Dendritic cell treated with granulocyte-macrophage colony-stimulating factor and Interleukin-4, amounts not matched to agents 40 ng/mL and 50 ng/mL, for 4 days (primary cell): ENCODE measurements around the gene KCNAB2.

Source experiments
- H3K27ac Mint-ChIP-seq: one replicate; pipeline ENCODE4 v1.8.0; 2022; ENCODE audit warnings: mild to moderate bottlenecking, mixed read lengths
- H3K27me3 Mint-ChIP-seq: one replicate; pipeline ENCODE4 v1.8.0; 2022; ENCODE audit warnings: mild to moderate bottlenecking, mixed read lengths
- H3K36me3 Mint-ChIP-seq: one replicate; pipeline ENCODE4 v1.8.0; 2022; ENCODE audit warnings: low read depth, mixed read lengths
- H3K4me1 Mint-ChIP-seq: one replicate; pipeline ENCODE4 v1.8.0; 2022; ENCODE audit warnings: low read depth, mixed read lengths
- H3K4me3 Mint-ChIP-seq: one replicate; pipeline ENCODE4 v1.8.0; 2022; ENCODE audit warnings: mild to moderate bottlenecking, moderate library complexity, mixed read lengths
- H3K9me3 Mint-ChIP-seq: one replicate; pipeline ENCODE4 v1.8.0; 2022; ENCODE audit warnings: mixed read lengths
- intact Hi-C: fragments of 100-400 bp; cut with micrococcal nuclease; formaldehyde crosslinking; loops from one replicate; pipeline ENCODE4 v1.15.0; 2022

Gene KCNAB2

DNA sequence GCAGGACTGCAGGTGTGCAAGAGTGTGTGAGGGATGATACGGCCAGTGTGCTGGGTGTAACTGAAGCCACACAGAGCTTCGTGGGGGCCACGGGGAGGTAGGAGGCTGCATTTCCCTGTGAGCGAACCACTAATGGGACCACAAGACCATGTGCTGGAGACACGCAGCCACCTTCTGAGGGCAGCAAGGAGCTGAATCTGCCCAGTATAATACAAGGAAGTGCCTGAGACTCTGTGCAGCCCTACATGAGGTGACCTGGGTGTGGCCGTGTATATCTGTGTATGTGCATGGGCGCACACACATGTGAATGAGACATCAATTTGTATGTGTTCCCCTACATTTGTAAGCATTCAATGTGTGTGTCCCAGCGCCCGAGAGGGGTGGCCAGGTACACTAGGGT lies 83.6 kb downstream of the KCNAB2 start:
- Mint-ChIP-seq H3K27ac (no peak overlapping the region), H3K36me3 (no peaks in the 10 kb centered on the region), H3K4me1 (peaks cover 13% of the 10 kb centered on the region), H3K27me3 (peaks cover 23% of the 10 kb centered on the region), H3K9me3 (peaks cover 7% of the 10 kb centered on the region), H3K4me3 (no peak overlapping the region)
- intact Hi-C loops: no loop called here

DNA sequence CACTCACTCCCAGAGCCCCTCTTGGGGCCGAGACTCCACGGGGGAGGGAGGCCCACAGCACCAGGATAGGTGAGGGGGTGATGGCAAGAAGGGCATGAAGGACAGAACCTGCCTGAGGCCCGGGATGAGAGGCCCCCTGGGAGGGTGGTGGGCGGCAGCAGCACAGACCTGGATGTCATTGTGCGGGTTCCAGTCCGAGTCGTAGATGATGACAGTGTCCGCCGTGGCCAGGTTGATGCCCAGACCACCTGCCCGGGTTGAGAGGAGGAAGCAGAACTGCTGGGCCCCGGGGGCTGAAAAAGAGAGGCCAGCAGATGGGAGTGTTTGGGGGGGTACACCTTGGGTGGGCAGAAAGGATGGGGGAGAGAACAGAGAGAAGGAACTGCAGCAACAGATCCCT lies 84.3 kb downstream of the KCNAB2 start:
- peaks cover 7% of the 10 kb centered on the region for H3K9me3 Mint-ChIP-seq
- peaks cover 13% of the 10 kb centered on the region for H3K4me1 Mint-ChIP-seq
- no peak overlapping the region for H3K27ac Mint-ChIP-seq
- intact Hi-C loops: no loop called here
- H3K27me3 Mint-ChIP-seq: peaks cover 21% of the 10 kb centered on the region
- no peaks in the 10 kb centered on the region for H3K36me3 Mint-ChIP-seq
- H3K4me3 Mint-ChIP-seq: no peak overlapping the region

DNA sequence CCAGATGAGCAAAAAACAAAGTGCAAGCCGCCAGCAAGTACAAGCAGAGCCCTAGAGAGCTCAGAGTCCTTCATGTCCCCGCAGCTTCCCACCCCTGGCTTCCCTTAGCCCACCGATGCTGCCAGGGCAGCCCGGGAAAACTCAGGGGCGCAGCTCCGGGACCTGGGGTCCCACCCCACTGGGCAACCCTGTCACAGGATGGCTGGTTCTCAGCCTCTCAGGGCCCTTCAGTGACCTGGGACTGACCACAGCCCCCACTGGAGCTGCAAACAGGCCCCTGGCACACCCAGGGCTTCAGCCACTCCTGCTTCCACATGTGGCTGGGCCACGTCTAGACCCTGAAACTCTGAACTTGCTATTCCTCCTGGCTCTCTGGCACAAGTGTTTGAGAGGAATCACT lies 84.9 kb downstream of the KCNAB2 start:
- Mint-ChIP-seq H3K4me1 (peaks cover 13% of the 10 kb centered on the region), H3K36me3 (no peaks in the 10 kb centered on the region), H3K27me3 (peaks cover 17% of the 10 kb centered on the region), H3K9me3 (peaks cover 7% of the 10 kb centered on the region), H3K4me3 (no peak overlapping the region), H3K27ac (no peak overlapping the region)
- intact Hi-C loops: no loop called here

DNA sequence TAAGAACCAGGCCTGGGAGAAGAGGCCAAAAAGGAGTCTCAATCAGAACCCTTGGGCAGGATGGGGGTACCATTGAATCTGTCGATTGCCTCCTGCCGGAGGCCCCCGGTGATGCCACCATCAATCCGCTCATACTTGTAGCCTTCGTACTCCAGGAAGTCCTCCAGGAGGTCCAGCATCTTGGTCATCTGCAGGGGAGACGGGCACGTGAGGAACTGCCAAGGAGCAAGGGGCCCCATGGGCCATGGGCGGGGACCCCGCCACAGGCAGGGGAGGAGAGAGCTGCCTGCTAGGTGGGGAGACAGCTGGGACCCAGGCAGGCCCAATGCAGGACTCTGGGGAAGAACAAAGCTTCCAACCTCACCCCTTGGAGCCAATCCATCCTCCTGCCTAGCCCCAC lies 85.9 kb downstream of the KCNAB2 start:
- no peak overlapping the region for H3K27ac Mint-ChIP-seq
- peaks cover 7% of the 10 kb centered on the region for H3K9me3 Mint-ChIP-seq
- H3K27me3 Mint-ChIP-seq: peaks cover 9% of the 10 kb centered on the region
- no peak overlapping the region for H3K4me3 Mint-ChIP-seq
- no peaks in the 10 kb centered on the region for H3K36me3 Mint-ChIP-seq
- peaks cover 11% of the 10 kb centered on the region for H3K4me1 Mint-ChIP-seq
- intact Hi-C loops: no loop called here

DNA sequence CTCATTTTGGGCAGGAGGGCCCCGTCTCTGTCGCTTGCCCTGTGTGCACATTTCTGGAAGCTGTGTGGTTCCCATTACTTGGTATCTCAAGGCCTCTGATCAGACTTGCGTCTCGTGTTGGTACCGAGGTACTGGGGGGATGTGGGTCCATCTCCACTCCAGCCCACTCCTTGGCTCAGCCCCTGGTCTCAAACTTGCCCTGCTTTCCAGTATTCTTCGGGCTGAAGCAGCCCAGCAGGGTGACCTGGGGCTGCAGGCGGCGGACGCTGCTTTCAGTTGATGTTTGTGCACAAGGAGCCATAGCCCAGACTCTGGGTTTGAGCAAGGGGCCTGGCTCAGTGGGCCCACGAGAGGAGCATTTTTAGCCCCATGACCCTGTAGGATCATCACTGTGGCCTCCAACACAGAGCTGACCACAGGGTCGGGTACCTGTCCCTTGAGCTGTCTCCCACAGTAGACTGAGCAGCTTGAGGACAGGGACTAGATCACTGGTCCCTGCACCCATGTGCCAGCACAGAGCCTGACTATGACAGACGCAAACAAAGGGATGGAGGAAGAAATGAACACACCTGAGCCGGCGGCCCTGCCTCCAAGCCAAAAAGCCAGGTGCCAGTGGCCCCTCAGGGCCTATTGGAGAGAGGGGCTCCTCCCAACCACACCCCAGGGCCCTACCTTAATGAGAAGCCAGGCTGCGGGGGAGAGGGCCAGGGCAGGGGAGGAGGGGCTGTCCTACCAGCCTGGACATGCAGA lies 87.6 kb downstream of the KCNAB2 start:
- intact Hi-C loops: no loop called here
- no peaks in the 10 kb centered on the region for H3K36me3 Mint-ChIP-seq
- no peak overlapping the region for H3K27ac Mint-ChIP-seq
- H3K4me3 Mint-ChIP-seq: no peak overlapping the region
- peaks cover 3% of the 10 kb centered on the region for H3K27me3 Mint-ChIP-seq
- peaks cover 7% of the 10 kb centered on the region for H3K9me3 Mint-ChIP-seq
- H3K4me1 Mint-ChIP-seq: no peaks in the 10 kb centered on the region

DNA sequence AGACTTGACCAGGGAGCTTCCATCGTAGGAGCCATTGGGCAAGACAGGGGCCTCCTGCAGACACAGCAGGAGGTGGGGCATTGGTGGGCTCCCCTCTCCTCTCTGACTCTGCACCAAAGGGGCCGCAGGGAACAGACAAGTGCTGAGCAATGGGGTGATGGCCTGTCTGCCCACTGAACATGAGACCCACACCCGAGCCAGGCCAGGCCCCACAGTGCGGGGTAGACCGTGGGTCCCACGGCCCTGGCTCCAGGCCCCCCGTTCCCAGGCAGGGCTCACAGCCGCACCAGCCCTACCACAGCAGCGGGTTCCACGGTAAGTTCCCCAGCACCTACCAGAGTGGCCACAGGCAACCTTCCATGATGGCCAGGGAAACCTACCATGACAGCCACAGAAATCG lies 88.5 kb downstream of the KCNAB2 start:
- peaks cover 7% of the 10 kb centered on the region for H3K9me3 Mint-ChIP-seq
- H3K27me3 Mint-ChIP-seq: peaks cover 4% of the 10 kb centered on the region
- no peak overlapping the region for H3K4me3 Mint-ChIP-seq
- intact Hi-C loops: no loop called here
- no peaks in the 10 kb centered on the region for H3K4me1 Mint-ChIP-seq
- H3K27ac Mint-ChIP-seq: no peak overlapping the region
- H3K36me3 Mint-ChIP-seq: no peaks in the 10 kb centered on the region

DNA sequence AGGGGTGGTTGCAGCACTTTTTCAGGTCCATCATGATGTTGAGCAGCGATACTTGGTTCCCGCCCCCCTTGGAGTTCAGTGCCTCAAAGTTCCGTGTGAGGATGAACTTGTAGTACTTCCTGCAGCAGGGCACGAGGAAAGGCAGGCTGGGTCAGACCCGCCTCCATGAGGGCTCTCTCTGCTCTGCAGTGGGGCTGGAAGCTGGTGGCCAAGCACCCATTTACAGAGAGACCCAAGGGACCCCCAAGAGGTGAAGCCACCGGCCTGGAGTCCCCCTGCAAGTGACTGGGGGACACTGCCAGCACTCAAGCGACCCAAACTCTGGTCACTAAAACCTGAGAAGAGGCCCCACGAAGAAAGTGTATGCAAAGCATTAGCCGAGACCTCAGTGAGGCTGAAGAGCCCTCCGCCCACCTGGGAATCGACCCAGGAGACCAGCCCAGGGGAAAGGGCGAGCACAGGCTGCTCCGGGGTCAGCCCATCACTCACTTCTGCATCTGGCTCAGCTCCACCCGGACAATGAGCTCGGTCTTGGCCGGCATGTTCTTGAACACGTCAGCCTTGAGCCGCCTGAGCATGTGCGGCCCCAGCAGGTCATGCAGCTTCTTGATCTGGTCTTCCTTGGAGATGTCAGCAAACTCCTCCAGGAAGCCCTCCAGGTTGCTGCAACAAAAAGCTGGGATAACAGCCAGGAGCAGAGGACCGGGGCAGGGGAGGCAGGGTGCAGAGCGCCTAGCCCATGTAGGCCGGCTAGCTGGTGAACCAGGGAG lies 89.2 kb downstream of the KCNAB2 start:
- Mint-ChIP-seq H3K4me1 (no peaks in the 10 kb centered on the region), H3K4me3 (no peak overlapping the region), H3K36me3 (no peaks in the 10 kb centered on the region), H3K27ac (no peak overlapping the region), H3K27me3 (peaks cover 4% of the 10 kb centered on the region), H3K9me3 (peaks cover 7% of the 10 kb centered on the region)
- intact Hi-C loops: no loop called here

DNA sequence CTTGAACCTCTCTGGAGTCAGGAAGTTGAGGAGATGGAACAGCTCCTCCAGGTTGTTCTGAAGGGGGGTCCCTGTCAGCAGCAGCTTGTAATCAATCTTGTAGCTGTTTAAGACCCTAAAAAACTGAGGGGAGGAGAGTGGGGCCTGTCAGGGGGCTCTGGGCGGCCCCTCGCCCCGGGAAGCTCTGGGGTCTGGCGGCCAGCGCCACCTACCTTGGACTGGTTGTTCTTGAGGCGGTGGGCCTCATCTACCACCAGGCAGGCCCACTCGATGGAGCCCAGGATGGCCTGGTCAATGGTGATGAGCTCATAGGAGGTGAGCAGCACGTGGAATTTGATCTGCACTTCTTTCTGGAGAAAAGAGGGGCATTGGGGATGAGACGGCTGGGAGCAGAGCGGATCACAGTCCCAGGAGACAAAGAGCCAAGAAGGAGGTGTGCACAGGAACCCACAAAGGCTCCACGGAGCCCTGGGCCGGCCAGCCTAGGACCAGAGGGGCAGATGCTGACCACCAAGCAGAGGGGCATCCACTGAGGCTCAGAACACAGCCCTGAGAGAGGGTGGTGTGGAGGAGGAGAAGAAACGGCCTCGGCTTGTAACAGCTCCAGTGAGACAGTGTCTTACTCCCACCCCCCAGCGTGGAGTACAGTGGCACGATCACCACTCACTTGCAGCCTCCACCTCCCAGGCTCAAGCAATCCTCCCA lies 91.0 kb downstream of the KCNAB2 start:
- peaks cover 7% of the 10 kb centered on the region for H3K9me3 Mint-ChIP-seq
- intact Hi-C loops: no loop called here
- no peak overlapping the region for H3K27ac Mint-ChIP-seq
- H3K4me3 Mint-ChIP-seq: no peak overlapping the region
- H3K27me3 Mint-ChIP-seq: peaks cover 4% of the 10 kb centered on the region
- no peaks in the 10 kb centered on the region for H3K4me1 Mint-ChIP-seq
- H3K36me3 Mint-ChIP-seq: no peaks in the 10 kb centered on the region

DNA sequence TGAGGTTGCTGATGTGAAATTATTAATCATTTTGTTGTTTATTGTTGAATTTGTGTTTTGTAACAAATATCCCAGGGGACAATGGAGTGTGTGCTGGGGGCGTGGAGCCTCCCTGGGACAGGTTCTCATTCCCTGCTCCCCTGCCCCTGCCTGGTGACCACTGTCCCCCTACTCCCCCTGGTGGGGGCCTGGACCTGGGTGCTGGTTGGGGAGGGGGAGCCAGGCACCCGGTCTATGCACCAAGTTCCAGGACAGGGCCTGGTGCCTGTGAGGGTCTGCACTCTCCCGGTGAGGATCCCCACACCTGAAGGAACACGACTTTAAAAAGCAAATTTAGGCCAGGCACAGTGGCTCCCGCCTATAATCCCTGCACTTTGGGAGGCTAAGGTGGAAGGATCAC lies 92.1 kb downstream of the KCNAB2 start:
- intact Hi-C loops: no loop called here
- no peaks in the 10 kb centered on the region for H3K4me1 Mint-ChIP-seq

DNA sequence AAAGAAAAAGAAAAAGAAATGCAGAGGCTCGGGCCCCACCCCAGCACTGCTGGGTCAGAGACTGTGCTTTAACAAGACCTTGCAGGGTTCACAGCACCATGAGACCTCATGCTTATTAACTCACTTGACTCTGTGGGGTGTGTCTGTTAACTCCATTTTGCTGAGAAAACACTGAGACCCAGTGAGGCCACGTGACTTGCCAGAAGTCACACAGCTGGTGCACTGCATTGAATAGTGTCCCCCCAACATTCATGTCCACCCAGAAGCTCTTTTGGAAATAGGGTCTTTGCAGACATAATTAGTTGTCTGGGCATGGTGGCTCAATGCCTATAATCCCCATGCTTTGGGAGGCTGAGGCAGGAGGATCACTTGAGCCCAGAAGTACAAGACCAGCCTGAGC lies 94.7 kb downstream of the KCNAB2 start:
- Mint-ChIP-seq H3K4me3 (no peak overlapping the region), H3K9me3 (no peaks in the 10 kb centered on the region), H3K27ac (no peak overlapping the region), H3K4me1 (no peaks in the 10 kb centered on the region), H3K27me3 (peaks cover 2% of the 10 kb centered on the region), H3K36me3 (no peaks in the 10 kb centered on the region)
- intact Hi-C loops: no loop called here

More for the DNA sequence above, 92.1 kb downstream of the KCNAB2 start:
- H3K4me3 Mint-ChIP-seq: no peak overlapping the region
- H3K27me3 Mint-ChIP-seq: peaks cover 2% of the 10 kb centered on the region
- no peaks in the 10 kb centered on the region for H3K9me3 Mint-ChIP-seq
- no peaks in the 10 kb centered on the region for H3K36me3 Mint-ChIP-seq
- H3K27ac Mint-ChIP-seq: no peak overlapping the region

DNA sequence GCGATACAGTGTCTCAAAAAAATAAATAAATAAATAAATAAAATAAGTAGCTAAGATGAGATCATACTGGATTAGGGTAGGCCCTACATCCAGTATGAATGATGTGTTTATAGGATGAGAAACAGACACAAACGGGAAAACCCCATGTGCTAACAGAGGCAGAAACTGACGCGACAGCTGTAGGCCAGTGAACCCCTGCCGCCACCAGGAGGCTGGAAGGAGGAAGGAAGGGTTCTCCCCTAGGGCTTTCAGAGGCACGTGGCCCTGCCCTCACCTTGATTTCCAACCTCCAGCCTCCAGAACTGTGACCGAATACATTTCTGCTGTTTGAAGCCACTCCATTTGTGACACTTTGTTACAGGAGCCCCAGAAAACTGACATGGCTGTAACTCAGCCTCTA lies 95.9 kb downstream of the KCNAB2 start:
- intact Hi-C loops: no loop called here
- no peak overlapping the region for H3K4me3 Mint-ChIP-seq
- H3K4me1 Mint-ChIP-seq: no peaks in the 10 kb centered on the region
- no peak overlapping the region for H3K27ac Mint-ChIP-seq
- peaks cover 2% of the 10 kb centered on the region for H3K27me3 Mint-ChIP-seq
- H3K9me3 Mint-ChIP-seq: no peaks in the 10 kb centered on the region
- H3K36me3 Mint-ChIP-seq: no peaks in the 10 kb centered on the region

DNA sequence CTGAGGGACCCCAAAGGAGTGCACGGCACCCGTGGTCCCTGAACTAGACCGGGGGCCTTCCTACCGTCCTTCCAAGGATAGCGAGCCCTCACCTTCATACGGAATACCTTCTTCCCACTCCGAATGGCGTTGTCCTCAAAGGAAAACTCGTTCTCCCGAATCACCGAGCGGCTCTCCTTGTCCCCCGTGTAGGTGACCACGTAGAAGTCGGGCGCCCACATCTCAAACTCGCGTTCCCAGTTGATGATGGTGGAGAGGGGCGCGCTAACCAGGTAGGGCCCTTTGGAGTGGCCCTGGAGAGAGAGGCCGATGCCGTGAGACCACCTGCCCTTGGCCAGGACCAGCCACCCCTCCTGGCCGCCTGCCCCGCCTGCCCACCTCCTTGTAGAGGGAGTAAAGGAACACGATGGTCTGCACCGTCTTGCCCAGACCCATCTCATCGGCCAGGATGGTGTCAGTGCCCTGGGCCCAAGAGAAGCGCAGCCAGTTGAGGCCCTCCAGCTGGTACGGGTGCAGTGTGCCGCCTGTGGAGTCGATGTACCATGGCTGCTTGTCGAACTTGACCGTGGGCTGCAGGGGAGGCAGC lies 96.4 kb downstream of the KCNAB2 start:
- Mint-ChIP-seq H3K4me1 (no peaks in the 10 kb centered on the region), H3K27ac (no peak overlapping the region), H3K36me3 (no peaks in the 10 kb centered on the region), H3K9me3 (no peaks in the 10 kb centered on the region), H3K27me3 (peaks cover 2% of the 10 kb centered on the region), H3K4me3 (no peak overlapping the region)
- intact Hi-C loops: no loop called here

DNA sequence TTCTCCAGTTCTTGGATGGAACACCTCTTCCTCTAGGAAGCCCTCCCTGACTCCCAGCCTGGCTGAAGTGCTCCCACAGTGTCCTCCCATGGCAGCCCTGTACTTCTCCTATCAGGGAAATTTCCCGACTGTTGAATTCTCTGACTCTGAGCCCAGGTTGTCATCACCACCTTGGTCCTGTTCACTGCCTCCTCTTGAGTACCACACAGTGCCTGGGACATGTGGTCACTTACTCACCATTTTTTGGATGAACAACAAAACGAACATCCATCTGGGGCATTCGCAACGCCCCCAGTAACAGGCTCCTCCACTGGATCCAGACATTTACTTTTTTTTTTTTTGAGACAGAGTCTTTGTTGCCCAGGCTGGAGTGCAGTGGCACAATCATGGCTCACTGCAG lies 97.0 kb downstream of the KCNAB2 start:
- H3K27ac Mint-ChIP-seq: no peak overlapping the region
- H3K27me3 Mint-ChIP-seq: peaks cover 6% of the 10 kb centered on the region
- intact Hi-C loops: no loop called here
- H3K4me1 Mint-ChIP-seq: no peaks in the 10 kb centered on the region
- H3K4me3 Mint-ChIP-seq: no peak overlapping the region
- no peaks in the 10 kb centered on the region for H3K36me3 Mint-ChIP-seq
- no peaks in the 10 kb centered on the region for H3K9me3 Mint-ChIP-seq

DNA sequence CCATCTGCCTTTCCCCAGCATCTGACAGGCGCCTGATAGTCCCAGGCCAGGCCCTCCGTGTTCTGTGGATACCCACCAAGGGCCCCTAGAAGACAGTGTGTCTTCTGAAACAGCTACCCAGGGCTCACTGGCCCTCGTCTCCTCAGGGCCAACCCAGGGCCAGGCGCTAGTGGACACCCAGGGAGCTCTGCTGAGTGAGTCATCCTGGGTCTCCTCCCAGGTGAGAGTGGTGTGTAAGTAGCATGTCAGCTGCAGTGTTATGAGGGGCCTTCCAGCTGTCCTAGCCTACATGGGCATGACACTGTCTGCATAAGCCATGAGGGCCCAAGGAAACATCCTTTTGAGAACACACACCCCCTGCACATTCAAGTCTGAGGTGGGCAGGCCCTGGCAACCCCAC lies 97.7 kb downstream of the KCNAB2 start:
- H3K4me3 Mint-ChIP-seq: no peak overlapping the region
- H3K27ac Mint-ChIP-seq: no peak overlapping the region
- H3K9me3 Mint-ChIP-seq: no peaks in the 10 kb centered on the region
- intact Hi-C loops: no loop called here
- H3K27me3 Mint-ChIP-seq: peaks cover 12% of the 10 kb centered on the region
- H3K4me1 Mint-ChIP-seq: no peaks in the 10 kb centered on the region
- no peaks in the 10 kb centered on the region for H3K36me3 Mint-ChIP-seq
